Measurements from ENCODE around the gene CLEC4D.
"Not testable (repeated sequence)": the region's sequence is repeated elsewhere in the genome, so short reads cannot be mapped to it uniquely, and the experiment has no call there.

The CLEC4D gene

DNA sequence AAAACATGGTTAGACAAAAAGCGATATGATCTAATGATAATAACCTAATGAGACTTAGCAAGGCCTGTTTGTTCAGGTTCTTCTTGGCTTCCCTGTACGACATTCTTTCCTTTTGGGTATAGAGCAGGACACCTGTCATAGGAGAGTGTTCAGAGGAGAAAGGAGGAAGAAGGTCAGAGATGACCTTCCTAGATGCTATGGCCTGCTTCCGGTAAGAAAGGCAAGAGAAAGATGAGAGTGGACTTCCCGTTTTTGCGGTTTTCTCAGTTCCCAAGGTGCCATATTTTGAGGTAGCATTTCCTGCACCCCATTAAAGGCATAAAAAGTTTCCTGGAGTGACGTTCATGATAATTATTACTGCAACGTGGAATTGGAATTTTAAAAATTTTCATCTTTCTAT is 18.7 kb downstream of the CLEC4D start:
- no peak overlapping the region for H3K9ac ChIP-seq
- H4K20me1 ChIP-seq: no peaks in the 10 kb centered on the region
- no peak overlapping the region for H3K27ac ChIP-seq
- H3K4me2 ChIP-seq: no peak overlapping the region
- H3K36me3 ChIP-seq: no peaks in the 10 kb centered on the region
- no peak overlapping the region for H3K4me3 ChIP-seq
- no peaks in the 10 kb centered on the region for H3K27me3 ChIP-seq
- H3K9me3 ChIP-seq: no peaks in the 10 kb centered on the region
- TF ChIP-seq Cebpa-rat (IDR thresholded peaks at IDR 0.05): no peak
- no peaks in the 10 kb centered on the region for H3K4me1 ChIP-seq

DNA sequence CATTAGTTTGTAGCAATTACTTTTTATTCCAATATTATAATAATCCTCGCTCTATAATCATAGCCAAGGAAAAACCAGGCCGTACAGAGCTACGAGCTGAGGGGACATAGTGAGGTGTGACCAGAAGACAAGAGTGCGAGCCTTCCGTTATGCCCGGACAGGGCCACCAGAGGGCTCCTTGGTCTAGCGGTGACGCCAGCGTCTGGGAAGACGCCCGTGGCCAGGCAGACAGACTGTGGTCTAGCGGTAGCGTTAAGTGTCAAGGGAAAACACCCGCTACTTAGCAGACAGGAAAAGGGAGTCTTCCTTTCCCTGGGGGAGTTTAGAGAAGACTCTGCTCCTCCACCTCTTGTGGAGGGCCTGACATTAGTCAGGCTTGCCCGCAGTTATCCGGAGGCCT is 24.5 kb downstream of the CLEC4D start:
- H3K27me3 ChIP-seq, H3K4me2 ChIP-seq: not testable (repeated sequence)

DNA sequence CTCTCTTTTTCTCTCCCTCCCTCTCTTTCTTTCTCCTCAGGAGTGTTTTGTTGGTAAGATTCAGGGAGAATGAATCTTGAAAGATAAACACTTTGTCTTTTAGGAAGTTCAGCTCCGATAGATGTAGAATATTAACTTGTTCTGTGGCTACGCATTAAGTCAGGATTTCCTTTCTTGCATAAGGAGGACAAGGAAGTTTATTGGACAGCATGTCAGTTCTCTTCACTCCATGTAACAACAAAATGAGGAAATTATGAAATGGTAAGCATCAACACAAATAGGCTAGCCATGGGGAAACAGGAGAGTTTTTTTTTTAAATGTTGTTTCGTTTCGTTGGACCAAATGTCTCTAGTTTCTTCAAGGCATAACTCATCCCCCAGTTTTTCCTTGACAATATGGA is 27.5 kb downstream of the CLEC4D start, which contains the start of gene CLEC4E:
CLEC4E (minus strand) TSS at position 75 of the 400 bp plus-strand sequence. CDS start 108 bp downstream, outside the sequence.
- not testable (repeated sequence) for H3K27ac ChIP-seq, H3K9me3 ChIP-seq, H3K4me2 ChIP-seq, H3K4me3 ChIP-seq, H4K20me1 ChIP-seq, H3K9ac ChIP-seq, H3K4me1 ChIP-seq, H3K36me3 ChIP-seq, H3K27me3 ChIP-seq

More for the DNA sequence above, 24.5 kb downstream of the CLEC4D start:
- not testable (repeated sequence) for H3K4me3 ChIP-seq, H3K27ac ChIP-seq, H3K9ac ChIP-seq, H3K4me1 ChIP-seq, H3K36me3 ChIP-seq, H3K9me3 ChIP-seq, H4K20me1 ChIP-seq

DNA sequence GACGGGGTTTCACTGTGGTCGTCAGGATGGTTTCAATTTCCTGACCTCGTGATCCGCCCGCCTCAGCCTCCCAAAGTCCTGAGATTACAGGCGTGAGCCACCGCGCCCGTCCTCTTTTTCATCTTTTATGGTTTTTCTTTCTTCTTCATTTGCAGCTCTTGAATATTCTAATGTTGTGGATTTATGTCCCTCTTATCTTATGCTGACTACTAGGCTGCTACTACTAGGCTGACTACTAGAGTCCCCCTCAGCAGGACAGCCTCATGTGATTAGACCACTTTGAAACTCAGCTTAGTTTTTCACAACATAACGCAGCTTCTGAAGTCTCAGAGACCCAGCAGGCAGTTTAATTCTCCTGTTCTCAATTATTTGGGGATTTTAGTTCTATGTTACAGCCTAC is 28.3 kb downstream of the CLEC4D start:
- Histone ChIP-seq H3K4me3 (no peak overlapping the region), H3K36me3 (no peaks in the 10 kb centered on the region), H3K27ac (no peak overlapping the region), H3K27me3 (no peaks in the 10 kb centered on the region), H3K9me3 (no peaks in the 10 kb centered on the region; the same call in 1 of the 2 replicates), H3K4me1 (no peaks in the 10 kb centered on the region), H3K4me2 (no peak overlapping the region), H4K20me1 (no peaks in the 10 kb centered on the region), H3K9ac (no peak overlapping the region)
- no peak for TF ChIP-seq Cebpa-rat (IDR thresholded peaks at IDR 0.05)

DNA sequence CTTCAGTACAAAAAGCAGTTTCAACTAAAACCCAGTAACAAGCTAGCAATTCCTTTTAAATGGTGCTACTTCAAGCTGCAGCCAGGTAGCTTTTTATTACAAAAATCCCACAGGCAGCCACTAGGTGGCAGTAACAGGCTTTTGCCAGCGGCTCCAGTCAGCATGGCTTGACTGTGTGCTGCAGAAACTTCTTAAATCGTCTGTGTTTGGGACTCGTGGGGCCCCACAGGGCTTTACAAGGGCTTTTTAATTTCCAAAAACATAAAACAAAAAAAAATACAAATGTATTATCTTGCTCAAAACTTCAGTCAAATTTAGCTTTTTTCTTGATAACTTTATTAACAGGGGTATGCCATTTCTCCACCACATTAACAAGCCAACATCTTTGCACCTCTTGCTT is 31.0 kb downstream of the CLEC4D start:
- H3K9ac ChIP-seq: no peak overlapping the region
- no peaks in the 10 kb centered on the region for H3K36me3 ChIP-seq
- H3K4me1 ChIP-seq: no peaks in the 10 kb centered on the region
- 0 out of 2 replicates have a peak overlapping the region, but pooled peaks have one; percentile 16 for H3K4me2 ChIP-seq
- H3K27me3 ChIP-seq: no peaks in the 10 kb centered on the region
- no peak for TF ChIP-seq Cebpa-rat (IDR thresholded peaks at IDR 0.05)
- no peaks in the 10 kb centered on the region for H4K20me1 ChIP-seq
- no peaks in the 10 kb centered on the region; the same call in 1 of the 2 replicates for H3K9me3 ChIP-seq
- no peak overlapping the region for H3K27ac ChIP-seq
- H3K4me3 ChIP-seq: no peak overlapping the region

DNA sequence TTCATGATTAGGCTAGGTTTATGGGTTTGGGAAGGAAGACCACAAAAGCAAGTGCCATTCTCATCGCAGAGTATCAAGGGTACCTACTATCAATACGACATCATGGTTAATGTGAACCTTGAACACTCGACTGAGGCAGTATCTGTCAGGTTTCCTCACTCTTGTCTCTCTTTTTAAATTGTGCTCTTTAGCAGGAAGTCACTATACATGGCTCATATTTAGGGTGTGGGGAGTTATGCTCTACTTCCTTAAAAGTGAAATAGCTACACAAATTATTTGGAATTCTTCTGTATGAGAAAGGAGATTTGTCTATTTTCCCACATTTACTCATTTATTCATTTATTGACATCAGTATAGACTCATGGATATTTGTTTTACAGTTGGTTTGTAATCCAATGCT is 33.3 kb downstream of the CLEC4D start:
- TF ChIP-seq Cebpa-rat (IDR thresholded peaks at IDR 0.05): no peak
- no peaks in the 10 kb centered on the region for H3K4me1 ChIP-seq
- no peaks in the 10 kb centered on the region for H4K20me1 ChIP-seq
- H3K9me3 ChIP-seq: no peaks in the 10 kb centered on the region; the same call in 1 of the 2 replicates
- no peak overlapping the region for H3K4me3 ChIP-seq
- no peak overlapping the region for H3K27ac ChIP-seq
- H3K9ac ChIP-seq: no peak overlapping the region
- no peaks in the 10 kb centered on the region for H3K27me3 ChIP-seq
- H3K36me3 ChIP-seq: no peaks in the 10 kb centered on the region
- no peak overlapping the region for H3K4me2 ChIP-seq

DNA sequence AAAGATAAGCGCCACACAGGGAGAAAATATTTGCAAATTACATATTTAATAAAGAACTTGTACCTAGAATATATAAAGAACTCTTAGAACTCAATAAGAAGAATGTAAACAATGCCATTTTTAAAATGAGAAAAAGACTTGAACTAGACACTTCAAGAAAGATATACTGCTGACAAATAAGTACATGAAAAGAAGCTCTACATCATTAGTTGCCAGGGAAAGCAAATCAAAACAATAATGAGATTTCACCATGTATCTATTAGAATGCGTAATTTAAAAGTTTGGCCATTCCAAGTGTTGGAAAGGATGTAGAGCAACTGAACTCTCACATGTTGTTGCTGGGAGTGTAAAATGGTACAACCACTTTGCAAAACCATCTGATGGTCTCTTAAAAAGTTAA is 34.3 kb downstream of the CLEC4D start:
- H4K20me1 ChIP-seq: no peaks in the 10 kb centered on the region
- no peak overlapping the region for H3K4me3 ChIP-seq
- H3K27ac ChIP-seq: no peak overlapping the region
- no peak overlapping the region for H3K9ac ChIP-seq
- no peaks in the 10 kb centered on the region for H3K36me3 ChIP-seq
- H3K4me1 ChIP-seq: no peaks in the 10 kb centered on the region
- H3K27me3 ChIP-seq: no peaks in the 10 kb centered on the region
- no peak for TF ChIP-seq Cebpa-rat (IDR thresholded peaks at IDR 0.05)
- no peaks in the 10 kb centered on the region for H3K9me3 ChIP-seq
- no peak overlapping the region for H3K4me2 ChIP-seq

DNA sequence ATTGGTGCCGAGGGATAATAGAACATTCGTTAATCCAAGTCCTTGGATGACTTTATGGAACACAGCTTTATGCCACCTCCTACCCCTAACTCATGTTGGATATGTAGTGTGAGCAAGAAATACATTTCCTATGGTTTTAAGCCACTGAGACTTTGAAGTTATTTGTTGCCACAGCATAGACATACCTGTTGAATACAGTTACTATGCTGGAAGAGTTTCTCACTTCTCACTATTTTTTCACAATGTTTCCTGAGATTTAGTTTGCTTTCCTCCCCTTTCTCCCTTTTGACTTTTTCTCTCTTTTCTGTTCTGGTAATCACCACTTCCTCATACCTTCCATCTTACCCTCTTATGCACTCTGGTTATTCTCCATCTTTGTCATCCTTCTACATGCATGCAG is 34.9 kb downstream of the CLEC4D start:
- no peaks in the 10 kb centered on the region for H4K20me1 ChIP-seq
- no peak for TF ChIP-seq Cebpa-rat (IDR thresholded peaks at IDR 0.05)
- no peaks in the 10 kb centered on the region for H3K27me3 ChIP-seq
- H3K4me1 ChIP-seq: no peaks in the 10 kb centered on the region
- no peaks in the 10 kb centered on the region for H3K36me3 ChIP-seq
- H3K4me3 ChIP-seq: no peak overlapping the region
- H3K27ac ChIP-seq: no peak overlapping the region
- H3K9me3 ChIP-seq: no peaks in the 10 kb centered on the region
- H3K9ac ChIP-seq: no peak overlapping the region
- no peak overlapping the region for H3K4me2 ChIP-seq

DNA sequence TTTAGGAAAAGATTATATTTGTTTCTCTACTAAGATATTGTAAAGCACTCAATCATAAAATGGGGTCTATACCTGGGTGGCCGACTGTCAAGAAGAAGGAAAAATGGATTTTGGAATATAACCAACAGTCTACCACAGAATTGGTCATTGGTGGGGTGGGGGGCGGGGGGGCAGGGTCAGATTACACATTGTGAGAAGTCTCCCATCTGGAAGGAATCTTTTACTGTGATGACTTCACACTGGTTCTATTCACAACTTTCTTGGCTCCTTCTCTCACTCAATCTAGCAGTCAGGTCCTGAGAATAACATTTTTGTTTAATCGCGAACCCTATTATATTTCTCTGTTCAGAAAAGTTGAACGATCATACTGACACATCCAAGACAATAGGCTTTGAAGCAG is 36.1 kb downstream of the CLEC4D start:
- H3K9ac ChIP-seq: no peak overlapping the region

DNA sequence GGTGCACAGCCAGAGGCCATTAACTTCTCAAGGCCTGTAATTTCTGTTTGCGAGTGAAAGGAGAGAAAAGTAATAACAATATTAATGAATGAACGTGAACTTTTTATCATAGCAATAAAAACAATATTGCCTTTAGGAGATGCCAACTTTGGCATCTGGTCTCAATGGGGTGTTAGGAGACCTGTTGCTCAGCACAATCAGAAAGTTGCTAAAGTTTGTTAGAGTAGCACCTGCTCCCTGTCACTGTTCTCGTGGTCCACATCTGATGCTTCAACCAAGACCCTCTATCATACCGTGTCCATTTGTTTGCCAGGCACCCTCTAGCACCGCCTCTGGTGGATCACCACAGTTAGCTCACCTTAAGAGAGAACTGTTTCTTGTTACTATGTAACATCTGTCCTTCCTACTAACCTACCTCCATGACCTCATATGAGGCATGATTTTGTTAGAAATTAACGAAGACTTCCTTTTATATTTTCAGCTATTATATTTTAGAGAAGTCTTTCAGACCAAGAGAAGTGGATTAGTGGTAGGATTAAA is 39.9 kb downstream of the CLEC4D start:
- no peak overlapping the region for H3K4me3 ChIP-seq
- H4K20me1 ChIP-seq: no peaks in the 10 kb centered on the region
- H3K36me3 ChIP-seq: no peaks in the 10 kb centered on the region
- TF ChIP-seq Cebpa-rat (IDR thresholded peaks at IDR 0.05): no peak
- no peak overlapping the region for H3K9ac ChIP-seq
- H3K9me3 ChIP-seq: no peaks in the 10 kb centered on the region
- no peak overlapping the region for H3K27ac ChIP-seq
- H3K27me3 ChIP-seq: no peaks in the 10 kb centered on the region
- H3K4me1 ChIP-seq: peaks cover 6% of the 10 kb centered on the region; the same call in 1 of the 2 replicates
- no peak overlapping the region for H3K4me2 ChIP-seq

More for the DNA sequence above, 36.1 kb downstream of the CLEC4D start:
- Histone ChIP-seq H3K4me1 (no peaks in the 10 kb centered on the region), H3K27me3 (no peaks in the 10 kb centered on the region), H3K4me3 (no peak overlapping the region), H3K36me3 (no peaks in the 10 kb centered on the region), H4K20me1 (no peaks in the 10 kb centered on the region), H3K4me2 (no peak overlapping the region), H3K27ac (no peak overlapping the region), H3K9me3 (no peaks in the 10 kb centered on the region)
- TF ChIP-seq Cebpa-rat (IDR thresholded peaks at IDR 0.05): no peak

Measured in BLaER1 (cell line).